Stimulated activated CD8-positive, alpha-beta memory T cell treated with anti-CD3 and anti-CD28 coated beads, Interleukin-7, amount 100 ng/mL, for 24 hours (primary cell): Measurements from ENCODE around the gene CSRP1.

Experiments used
- DNase-seq: peaks from one replicate; pipeline ENCODE4 v3.0.0-alpha.2; 2020; ENCODE audit warnings: low read depth

CSRP1 gene

GRCh38 chr1:201455098-201455497 is 51.8 kb downstream of the CSRP1 start:
- DNase-seq = no peak

DNA sequence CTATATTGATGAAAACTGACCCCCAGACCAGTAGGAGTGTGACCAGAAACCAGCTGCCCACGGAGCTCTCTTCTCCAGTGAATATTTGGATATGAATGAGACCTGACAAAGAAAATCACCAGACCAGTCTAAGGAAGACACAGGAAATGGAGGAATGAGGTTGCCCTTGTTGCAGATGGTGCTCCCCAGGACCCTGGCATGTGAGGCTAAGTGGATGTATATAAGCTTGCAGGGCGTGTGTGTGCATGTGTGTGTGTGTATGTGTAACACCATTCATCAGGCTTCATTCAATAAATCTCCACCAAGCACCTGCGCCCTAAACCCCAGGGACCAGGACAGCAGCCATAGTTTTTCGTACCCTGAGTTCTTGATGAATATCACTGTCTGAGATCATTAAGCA is 52.3 kb downstream of the CSRP1 start:
- DNase-seq = no peak

GRCh38 chr1:201452866-201453265 is 54.1 kb downstream of the CSRP1 start:
- no peak for DNase-seq

- DNase-seq = no peak
Measured at GRCh38 chr1:201450721-201451291, 56.1 kb downstream of the CSRP1 start.

DNA sequence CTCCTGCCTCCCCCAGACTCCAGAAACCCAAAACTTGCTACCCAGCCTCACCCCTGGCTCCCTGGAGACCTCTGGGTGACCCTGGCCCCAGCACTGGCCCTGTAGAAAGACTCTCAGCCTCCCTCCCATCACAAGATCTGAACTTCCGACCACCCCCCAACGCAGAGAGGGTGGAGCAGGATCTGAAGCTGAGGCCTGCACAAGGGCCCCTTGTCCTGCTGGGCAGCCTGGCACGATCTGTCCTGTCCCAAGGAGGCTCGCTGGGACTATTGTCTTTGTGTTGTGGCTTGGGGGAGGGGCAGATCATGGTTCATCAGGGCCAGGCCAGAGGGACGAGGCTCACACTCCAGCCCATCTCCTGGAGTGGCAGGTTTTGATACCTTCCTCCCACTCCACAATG is 57.9 kb downstream of the CSRP1 start:
- DNase-seq = no peak

DNA sequence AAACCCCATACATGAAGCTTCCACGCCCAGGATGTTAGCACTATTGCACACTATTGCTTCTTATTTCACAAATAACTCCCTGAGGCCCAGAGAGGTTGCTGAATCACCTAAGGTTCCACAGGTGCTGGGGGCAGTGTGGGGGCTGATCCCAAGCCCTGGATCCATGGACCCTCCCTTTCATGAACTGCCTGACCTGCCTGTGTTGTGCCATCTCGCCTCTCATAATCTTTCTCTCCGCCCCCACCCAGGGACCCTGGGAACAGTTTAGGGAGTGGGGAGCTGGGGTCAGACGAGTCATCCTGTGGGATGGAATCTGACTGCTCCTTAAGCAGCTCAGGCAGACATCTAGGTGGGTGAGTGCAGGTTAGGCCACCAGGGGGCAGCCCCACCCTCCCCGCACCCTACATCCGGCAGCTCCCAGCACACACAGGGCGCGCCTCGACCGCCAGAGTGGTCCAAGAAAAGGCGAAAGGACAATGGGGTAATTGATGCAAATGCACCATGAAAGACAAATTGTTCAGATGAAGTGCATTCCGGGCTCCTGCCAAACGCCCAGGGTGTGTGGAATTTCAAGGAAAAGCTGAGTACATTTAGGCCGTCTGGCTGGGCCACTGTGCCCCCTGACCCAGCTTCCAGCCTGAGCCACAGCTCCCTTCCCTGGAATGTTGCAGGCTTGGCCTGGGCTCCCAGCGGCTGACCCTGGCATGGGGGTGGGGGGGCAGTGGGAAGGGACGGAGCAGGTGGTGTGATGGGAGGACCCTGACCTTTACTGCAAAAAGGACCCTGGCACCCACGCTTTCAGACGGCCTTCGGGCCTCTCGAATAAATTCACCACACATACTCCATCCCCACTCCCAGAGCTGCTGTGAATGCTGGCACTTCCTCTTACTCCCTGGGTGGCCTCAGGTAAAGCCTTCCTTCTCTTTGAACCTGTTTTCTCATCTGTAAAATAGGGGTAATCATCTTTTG is 58.7 kb downstream of the CSRP1 start:
- peak; percentile 32 for DNase-seq

- DNase-seq = no peak
Measured at GRCh38 chr1:201445310-201445709, 61.6 kb downstream of the CSRP1 start.

- no peak for DNase-seq
Measured at GRCh38 chr1:201444792-201445191, 62.1 kb downstream of the CSRP1 start.

- DNase-seq = no peak
Measured at GRCh38 chr1:201443747-201444146, 63.2 kb downstream of the CSRP1 start.

DNA sequence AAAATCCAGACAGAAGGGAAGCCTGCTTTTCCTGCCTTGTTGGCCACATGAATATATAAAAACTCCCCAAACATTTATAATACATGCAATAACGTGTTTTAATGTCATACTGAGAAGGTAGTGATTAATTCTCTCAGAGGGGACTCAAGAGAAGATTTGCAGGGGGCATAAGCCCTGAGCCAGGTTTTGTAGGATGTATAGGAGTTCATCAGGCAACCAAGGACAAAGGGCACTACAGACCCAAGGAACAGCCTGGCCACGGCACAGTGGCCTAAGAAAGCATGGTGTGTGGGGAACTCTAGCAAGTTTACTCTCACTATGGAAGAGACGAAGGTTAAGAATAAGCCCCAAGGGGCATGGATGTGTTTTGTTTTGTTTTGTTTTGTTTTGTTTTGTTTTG is 70.0 kb downstream of the CSRP1 start:
- no peak for DNase-seq

DNA sequence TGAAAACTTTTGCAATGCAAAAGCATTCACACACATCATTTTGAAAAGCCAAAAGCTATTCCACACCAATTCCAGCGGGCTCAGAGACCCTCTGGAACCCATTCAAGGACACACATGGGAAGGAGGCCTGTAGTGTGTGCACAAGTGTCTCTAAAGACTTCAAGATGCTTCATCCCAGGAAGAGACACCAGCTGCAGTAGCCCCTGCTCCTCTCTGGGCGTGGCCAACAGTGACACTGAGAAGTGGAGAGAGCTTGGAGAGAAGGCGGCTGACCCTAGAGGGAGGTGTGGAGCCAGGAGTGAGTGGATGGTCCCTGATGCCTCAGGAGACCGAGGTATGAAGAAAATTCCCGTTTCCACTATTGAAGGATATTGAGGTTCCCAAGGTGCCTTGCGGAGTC is 70.5 kb downstream of the CSRP1 start:
- DNase-seq = no peak

DNA sequence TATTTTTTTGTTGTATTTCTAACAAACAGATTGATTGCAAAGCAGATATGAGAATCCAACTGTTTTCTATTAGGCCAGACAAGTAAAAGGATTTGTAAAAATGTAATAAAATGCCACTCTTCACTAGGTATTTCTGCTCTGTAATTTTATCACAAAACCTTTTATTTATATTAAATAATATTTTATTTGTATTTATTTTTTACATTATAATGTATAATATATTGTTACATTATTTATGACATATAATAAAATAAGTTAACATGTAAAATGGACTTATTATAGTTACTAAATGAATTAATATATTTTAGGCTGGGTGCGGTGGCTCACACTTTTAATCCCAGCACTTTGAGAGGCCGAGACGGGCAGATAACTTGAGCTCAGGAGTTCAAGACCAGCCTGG is 72.7 kb downstream of the CSRP1 start:
- DNase-seq = no peak

DNA sequence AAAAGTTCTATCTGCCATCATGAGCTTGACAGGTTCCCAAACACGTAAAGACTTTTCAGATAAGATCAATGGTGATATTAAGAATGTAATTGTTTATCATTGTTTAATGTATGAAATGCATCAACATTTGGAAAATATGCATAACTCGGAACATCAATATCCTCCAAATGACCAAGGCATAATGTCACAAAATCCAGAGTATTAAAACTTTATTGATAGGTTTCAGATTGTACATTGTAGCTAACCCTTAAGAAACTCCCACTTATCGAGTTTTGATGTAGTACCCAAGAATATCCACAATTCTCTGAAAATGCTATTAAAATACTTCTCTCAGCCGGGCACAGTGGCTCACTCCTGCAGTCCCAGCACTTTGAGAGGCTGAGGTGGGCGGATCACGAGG is 73.3 kb downstream of the CSRP1 start:
- DNase-seq = no peak
